ENCODE results near the gene QRICH2.

DNA sequence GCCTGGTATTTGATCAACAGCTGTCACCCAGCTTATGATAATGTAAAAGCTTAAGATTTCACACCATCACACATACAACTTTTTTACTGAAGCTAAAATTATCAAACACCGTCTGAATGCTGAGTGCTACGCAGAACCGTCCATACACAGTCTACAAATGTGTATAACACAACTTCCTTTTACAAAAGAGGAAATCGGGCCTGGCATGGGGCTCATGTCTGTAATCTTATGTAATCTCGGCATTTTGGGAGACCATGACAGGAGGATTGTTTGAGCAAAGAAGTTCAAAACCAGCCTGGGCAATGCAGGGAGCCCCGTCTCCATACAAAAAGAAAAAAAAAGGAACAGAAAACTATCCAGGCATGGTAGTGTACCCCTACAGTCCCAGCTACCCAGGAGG is 19.6 kb upstream of the QRICH2 start:
- TF ChIP-seq, protein P1, sequence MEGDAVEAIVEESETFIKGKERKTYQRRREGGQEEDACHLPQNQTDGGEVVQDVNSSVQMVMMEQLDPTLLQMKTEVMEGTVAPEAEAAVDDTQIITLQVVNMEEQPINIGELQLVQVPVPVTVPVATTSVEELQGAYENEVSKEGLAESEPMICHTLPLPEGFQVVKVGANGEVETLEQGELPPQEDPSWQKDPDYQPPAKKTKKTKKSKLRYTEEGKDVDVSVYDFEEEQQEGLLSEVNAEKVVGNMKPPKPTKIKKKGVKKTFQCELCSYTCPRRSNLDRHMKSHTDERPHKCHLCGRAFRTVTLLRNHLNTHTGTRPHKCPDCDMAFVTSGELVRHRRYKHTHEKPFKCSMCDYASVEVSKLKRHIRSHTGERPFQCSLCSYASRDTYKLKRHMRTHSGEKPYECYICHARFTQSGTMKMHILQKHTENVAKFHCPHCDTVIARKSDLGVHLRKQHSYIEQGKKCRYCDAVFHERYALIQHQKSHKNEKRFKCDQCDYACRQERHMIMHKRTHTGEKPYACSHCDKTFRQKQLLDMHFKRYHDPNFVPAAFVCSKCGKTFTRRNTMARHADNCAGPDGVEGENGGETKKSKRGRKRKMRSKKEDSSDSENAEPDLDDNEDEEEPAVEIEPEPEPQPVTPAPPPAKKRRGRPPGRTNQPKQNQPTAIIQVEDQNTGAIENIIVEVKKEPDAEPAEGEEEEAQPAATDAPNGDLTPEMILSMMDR (IDR thresholded peaks at IDR 0.05): no peak
- no peak for TF ChIP-seq POLR2A (IDR thresholded peaks at IDR 0.05)
